ENCODE measurements around the gene PIP5K1A. TPM values are rescaled to one million over a fixed set of nuclear protein-coding genes. Genes with fewer than 3 reads are reported as not detected.

PIP5K1A gene
- total and polyA plus RNA-seq, 2 of the 8 experiments (the other 6 are each of a cell fraction or from before 2014, with no cell fraction given), result 87.5 to 105 TPM

DNA sequence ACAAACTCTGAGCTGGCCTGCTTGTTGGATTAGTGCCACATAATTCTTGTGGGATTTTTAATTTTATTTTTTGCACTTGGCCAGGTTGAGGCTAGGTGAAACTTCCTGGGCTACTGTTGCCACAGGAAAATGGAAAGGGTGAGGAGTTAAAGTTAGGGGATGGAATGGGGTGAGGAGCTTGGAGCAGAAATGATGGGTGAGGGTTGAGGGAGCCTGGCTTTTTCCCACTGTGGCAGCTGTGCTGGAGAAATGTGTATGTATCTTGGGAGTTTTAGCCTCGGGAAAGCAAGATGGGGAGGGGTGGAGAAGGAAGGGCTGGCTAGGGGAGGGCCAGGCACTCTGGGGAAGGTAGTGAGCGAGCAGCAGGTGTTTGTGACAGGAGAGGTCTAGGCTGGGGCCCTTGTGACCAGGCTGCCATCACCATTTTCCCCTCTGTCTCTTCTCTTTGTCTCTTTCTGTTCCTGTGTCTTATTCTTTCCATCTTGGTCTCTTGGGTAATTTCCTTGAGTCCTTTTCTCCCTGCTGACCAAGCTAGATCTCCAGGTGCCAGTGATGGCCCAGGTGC is 85.7 kb downstream of the PIP5K1A start (continued):
- TF ChIP-seq, protein P1, sequence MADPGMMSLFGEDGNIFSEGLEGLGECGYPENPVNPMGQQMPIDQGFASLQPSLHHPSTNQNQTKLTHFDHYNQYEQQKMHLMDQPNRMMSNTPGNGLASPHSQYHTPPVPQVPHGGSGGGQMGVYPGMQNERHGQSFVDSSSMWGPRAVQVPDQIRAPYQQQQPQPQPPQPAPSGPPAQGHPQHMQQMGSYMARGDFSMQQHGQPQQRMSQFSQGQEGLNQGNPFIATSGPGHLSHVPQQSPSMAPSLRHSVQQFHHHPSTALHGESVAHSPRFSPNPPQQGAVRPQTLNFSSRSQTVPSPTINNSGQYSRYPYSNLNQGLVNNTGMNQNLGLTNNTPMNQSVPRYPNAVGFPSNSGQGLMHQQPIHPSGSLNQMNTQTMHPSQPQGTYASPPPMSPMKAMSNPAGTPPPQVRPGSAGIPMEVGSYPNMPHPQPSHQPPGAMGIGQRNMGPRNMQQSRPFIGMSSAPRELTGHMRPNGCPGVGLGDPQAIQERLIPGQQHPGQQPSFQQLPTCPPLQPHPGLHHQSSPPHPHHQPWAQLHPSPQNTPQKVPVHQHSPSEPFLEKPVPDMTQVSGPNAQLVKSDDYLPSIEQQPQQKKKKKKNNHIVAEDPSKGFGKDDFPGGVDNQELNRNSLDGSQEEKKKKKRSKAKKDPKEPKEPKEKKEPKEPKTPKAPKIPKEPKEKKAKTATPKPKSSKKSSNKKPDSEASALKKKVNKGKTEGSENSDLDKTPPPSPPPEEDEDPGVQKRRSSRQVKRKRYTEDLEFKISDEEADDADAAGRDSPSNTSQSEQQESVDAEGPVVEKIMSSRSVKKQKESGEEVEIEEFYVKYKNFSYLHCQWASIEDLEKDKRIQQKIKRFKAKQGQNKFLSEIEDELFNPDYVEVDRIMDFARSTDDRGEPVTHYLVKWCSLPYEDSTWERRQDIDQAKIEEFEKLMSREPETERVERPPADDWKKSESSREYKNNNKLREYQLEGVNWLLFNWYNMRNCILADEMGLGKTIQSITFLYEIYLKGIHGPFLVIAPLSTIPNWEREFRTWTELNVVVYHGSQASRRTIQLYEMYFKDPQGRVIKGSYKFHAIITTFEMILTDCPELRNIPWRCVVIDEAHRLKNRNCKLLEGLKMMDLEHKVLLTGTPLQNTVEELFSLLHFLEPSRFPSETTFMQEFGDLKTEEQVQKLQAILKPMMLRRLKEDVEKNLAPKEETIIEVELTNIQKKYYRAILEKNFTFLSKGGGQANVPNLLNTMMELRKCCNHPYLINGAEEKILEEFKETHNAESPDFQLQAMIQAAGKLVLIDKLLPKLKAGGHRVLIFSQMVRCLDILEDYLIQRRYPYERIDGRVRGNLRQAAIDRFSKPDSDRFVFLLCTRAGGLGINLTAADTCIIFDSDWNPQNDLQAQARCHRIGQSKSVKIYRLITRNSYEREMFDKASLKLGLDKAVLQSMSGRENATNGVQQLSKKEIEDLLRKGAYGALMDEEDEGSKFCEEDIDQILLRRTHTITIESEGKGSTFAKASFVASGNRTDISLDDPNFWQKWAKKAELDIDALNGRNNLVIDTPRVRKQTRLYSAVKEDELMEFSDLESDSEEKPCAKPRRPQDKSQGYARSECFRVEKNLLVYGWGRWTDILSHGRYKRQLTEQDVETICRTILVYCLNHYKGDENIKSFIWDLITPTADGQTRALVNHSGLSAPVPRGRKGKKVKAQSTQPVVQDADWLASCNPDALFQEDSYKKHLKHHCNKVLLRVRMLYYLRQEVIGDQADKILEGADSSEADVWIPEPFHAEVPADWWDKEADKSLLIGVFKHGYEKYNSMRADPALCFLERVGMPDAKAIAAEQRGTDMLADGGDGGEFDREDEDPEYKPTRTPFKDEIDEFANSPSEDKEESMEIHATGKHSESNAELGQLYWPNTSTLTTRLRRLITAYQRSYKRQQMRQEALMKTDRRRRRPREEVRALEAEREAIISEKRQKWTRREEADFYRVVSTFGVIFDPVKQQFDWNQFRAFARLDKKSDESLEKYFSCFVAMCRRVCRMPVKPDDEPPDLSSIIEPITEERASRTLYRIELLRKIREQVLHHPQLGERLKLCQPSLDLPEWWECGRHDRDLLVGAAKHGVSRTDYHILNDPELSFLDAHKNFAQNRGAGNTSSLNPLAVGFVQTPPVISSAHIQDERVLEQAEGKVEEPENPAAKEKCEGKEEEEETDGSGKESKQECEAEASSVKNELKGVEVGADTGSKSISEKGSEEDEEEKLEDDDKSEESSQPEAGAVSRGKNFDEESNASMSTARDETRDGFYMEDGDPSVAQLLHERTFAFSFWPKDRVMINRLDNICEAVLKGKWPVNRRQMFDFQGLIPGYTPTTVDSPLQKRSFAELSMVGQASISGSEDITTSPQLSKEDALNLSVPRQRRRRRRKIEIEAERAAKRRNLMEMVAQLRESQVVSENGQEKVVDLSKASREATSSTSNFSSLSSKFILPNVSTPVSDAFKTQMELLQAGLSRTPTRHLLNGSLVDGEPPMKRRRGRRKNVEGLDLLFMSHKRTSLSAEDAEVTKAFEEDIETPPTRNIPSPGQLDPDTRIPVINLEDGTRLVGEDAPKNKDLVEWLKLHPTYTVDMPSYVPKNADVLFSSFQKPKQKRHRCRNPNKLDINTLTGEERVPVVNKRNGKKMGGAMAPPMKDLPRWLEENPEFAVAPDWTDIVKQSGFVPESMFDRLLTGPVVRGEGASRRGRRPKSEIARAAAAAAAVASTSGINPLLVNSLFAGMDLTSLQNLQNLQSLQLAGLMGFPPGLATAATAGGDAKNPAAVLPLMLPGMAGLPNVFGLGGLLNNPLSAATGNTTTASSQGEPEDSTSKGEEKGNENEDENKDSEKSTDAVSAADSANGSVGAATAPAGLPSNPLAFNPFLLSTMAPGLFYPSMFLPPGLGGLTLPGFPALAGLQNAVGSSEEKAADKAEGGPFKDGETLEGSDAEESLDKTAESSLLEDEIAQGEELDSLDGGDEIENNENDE (IDR thresholded peaks at IDR 0.05; ENCODE audit: insufficient replicate concordance, low read length), result no peak
- TF ChIP-seq RFX5 (IDR thresholded peaks at IDR 0.05; ENCODE audit: borderline replicate concordance, low read depth, low read length), result no peak
- no peak for TF ChIP-seq PHF8 (conservative IDR thresholded peaks at IDR 0.05; ENCODE audit: low read depth, low read length)
- TF ChIP-seq SAP30 (IDR thresholded peaks at IDR 0.05; ENCODE audit: insufficient read depth, insufficient replicate concordance, low read length), result no peak
- TF ChIP-seq, protein P2, sequence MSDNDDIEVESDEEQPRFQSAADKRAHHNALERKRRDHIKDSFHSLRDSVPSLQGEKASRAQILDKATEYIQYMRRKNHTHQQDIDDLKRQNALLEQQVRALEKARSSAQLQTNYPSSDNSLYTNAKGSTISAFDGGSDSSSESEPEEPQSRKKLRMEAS (IDR thresholded peaks at IDR 0.05), result no peak
- no peak for TF ChIP-seq POU5F1 (IDR thresholded peaks at IDR 0.05; ENCODE audit: low read depth, low read length)
- TF ChIP-seq, protein P3, sequence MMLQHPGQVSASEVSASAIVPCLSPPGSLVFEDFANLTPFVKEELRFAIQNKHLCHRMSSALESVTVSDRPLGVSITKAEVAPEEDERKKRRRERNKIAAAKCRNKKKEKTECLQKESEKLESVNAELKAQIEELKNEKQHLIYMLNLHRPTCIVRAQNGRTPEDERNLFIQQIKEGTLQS (IDR thresholded peaks at IDR 0.05; ENCODE audit: insufficient read depth, low read depth, low read length), result no peak
- TF ChIP-seq TAF1 (IDR thresholded peaks at IDR 0.05; ENCODE audit: low read depth, low read length), result no peak
- no peak for TF ChIP-seq CTBP2 (IDR thresholded peaks at IDR 0.05; ENCODE audit: borderline replicate concordance, insufficient read depth, insufficient read length, low read length)

All from H1 (cell line).